ENCODE measurements around the gene PCP4L1. TPM values are rescaled to one million over a fixed set of nuclear protein-coding genes. Genes with fewer than 3 reads are reported as not detected.

The PCP4L1 gene
- total RNA-seq, 2 donors from 2014 or later, result 0.68 to 1.8 TPM

GRCh38 chr1:161216945-161217712 is 41.4 kb upstream of the PCP4L1 start:
- H3K4me1 ChIP-seq (ENCODE audit: control insufficient read depth in 1 of 2, low read depth in 2 of 2), result no peaks in the 10 kb centered on the region
- peaks cover 26% of the 10 kb centered on the region for H3K36me3 ChIP-seq
- no peaks in the 10 kb centered on the region for H3K27me3 ChIP-seq (replicated peaks; ENCODE audit: insufficient read depth)
- ATAC-seq (ENCODE audit: insufficient number of reproducible peaks, low FRiP score, low read depth), result peak; percentile 63
- DNase-seq (ENCODE audit: low spot score), result no peak
- H3K27ac ChIP-seq, result peak overlapping the region; percentile 53 to 60
- TF ChIP-seq, protein P1, sequence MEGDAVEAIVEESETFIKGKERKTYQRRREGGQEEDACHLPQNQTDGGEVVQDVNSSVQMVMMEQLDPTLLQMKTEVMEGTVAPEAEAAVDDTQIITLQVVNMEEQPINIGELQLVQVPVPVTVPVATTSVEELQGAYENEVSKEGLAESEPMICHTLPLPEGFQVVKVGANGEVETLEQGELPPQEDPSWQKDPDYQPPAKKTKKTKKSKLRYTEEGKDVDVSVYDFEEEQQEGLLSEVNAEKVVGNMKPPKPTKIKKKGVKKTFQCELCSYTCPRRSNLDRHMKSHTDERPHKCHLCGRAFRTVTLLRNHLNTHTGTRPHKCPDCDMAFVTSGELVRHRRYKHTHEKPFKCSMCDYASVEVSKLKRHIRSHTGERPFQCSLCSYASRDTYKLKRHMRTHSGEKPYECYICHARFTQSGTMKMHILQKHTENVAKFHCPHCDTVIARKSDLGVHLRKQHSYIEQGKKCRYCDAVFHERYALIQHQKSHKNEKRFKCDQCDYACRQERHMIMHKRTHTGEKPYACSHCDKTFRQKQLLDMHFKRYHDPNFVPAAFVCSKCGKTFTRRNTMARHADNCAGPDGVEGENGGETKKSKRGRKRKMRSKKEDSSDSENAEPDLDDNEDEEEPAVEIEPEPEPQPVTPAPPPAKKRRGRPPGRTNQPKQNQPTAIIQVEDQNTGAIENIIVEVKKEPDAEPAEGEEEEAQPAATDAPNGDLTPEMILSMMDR (IDR thresholded peaks at IDR 0.05), result no peak
- H3K9me3 ChIP-seq, result no peaks in the 10 kb centered on the region
- H3K4me3 ChIP-seq, result peak overlapping the region; percentile 59

DNA sequence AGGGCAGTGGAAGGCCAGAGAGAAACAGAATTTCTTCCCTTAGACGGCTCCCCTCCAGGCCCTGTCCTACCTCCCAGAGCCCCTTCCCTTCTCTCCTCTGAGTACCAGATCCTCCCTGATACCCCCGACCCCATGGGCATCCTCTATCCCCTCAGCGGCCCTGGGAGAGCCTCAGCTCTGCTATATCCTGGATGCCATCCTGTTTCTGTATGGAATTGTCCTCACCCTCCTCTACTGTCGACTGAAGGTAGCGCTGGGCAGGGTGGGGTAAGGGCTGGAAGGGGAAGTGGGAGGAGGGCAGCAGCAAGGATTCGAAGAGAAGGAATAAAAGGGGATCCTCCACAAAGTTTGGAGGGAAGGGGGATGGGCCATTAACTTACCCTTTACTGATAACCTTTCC is 40.7 kb upstream of the PCP4L1 start:
- H3K27me3 ChIP-seq (replicated peaks; ENCODE audit: insufficient read depth), result no peaks in the 10 kb centered on the region
- DNase-seq (ENCODE audit: low spot score) (no peak), ATAC-seq (ENCODE audit: insufficient number of reproducible peaks, low FRiP score, low read depth) (no peak)
- no peaks in the 10 kb centered on the region for H3K4me1 ChIP-seq (ENCODE audit: control insufficient read depth in 1 of 2, low read depth in 2 of 2)
- no peaks in the 10 kb centered on the region for H3K9me3 ChIP-seq
- peaks cover 19% of the 10 kb centered on the region for H3K36me3 ChIP-seq
- peak overlapping the region; percentile 44 for H3K4me3 ChIP-seq
- peak overlapping the region in 1 of 2 donors; percentile 53 for H3K27ac ChIP-seq
- TF ChIP-seq, protein P1 (IDR thresholded peaks at IDR 0.05), result no peak

DNA sequence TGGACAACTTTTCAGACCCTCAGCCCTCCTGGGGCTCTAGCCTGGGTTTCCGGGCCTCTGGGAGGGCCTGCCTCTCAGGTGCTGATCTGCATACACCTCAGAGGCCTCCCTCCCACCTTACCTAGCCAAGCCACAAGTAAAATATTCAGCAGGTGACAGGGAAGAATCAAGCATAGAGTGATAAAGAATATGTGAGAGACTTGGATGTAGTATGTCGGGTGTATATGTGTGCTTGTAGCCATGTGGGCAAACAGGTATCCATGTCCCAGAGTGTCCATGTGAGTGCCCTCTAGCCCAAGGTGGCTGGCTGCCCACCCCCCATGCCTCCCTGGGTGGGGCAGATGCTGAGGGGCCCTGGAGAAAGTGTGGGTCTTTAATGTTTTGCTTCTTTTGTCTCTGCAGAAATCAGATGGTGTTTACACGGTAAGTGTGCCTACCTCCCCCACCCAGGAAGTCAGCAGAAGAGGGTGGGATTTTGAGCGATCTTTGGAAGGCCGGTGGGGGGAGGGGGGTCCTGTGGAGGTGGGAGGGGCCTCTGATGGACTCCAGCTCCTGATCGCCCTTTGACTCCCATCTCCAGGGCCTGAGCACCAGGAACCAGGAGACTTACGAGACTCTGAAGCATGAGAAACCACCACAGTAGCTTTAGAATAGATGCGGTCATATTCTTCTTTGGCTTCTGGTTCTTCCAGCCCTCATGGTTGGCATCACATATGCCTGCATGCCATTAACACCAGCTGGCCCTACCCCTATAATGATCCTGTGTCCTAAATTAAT is 40.1 kb upstream of the PCP4L1 start:
- no peak overlapping the region for H3K27ac ChIP-seq
- H3K4me3 ChIP-seq, result no peak overlapping the region
- no peaks in the 10 kb centered on the region for H3K4me1 ChIP-seq (ENCODE audit: control insufficient read depth in 1 of 2, low read depth in 2 of 2)
- ATAC-seq (ENCODE audit: insufficient number of reproducible peaks, low FRiP score, low read depth), result no peak
- no peaks in the 10 kb centered on the region for H3K9me3 ChIP-seq
- no peaks in the 10 kb centered on the region for H3K27me3 ChIP-seq (replicated peaks; ENCODE audit: insufficient read depth)
- TF ChIP-seq, protein P1 (IDR thresholded peaks at IDR 0.05), result no peak
- peaks cover 12% of the 10 kb centered on the region for H3K36me3 ChIP-seq
- DNase-seq (ENCODE audit: low spot score), result no peak

- Histone ChIP-seq H3K4me3 (no peak overlapping the region), H3K9me3 (no peaks in the 10 kb centered on the region), H3K27ac (no peak overlapping the region), H3K36me3 (peaks cover 4% of the 10 kb centered on the region), H3K27me3 (replicated peaks; ENCODE audit: insufficient read depth) (no peaks in the 10 kb centered on the region), H3K4me1 (ENCODE audit: control insufficient read depth in 1 of 2, low read depth in 2 of 2) (no peaks in the 10 kb centered on the region)
- no peak for DNase-seq (ENCODE audit: low spot score)
- ATAC-seq (ENCODE audit: insufficient number of reproducible peaks, low FRiP score, low read depth), result no peak
- TF ChIP-seq, protein P1 (IDR thresholded peaks at IDR 0.05), result no peak
These were observed 39.3 kb upstream of the PCP4L1 start for GRCh38 chr1:161219078-161219892.

All from thoracic aorta (tissue), 2 donors.